ENCODE data around the gene STPG2. TPM values are rescaled to one million over a fixed set of nuclear protein-coding genes. Genes with fewer than 3 reads are reported as not detected.

STPG2 gene
- total RNA-seq, 4 donors from 2014 or later, result 0.22 to 1.7 (median 1.1) TPM; not detected in 1

- TF ChIP-seq CTCF (IDR thresholded peaks at IDR 0.05; ENCODE audit: low read depth), result no peak
Observed at GRCh38 chr4:97917115-97917514, 226.2 kb downstream of the STPG2 start.

GRCh38 chr4:97912156-97912555 is 231.1 kb downstream of the STPG2 start:
- no peak for TF ChIP-seq CTCF (IDR thresholded peaks at IDR 0.05; ENCODE audit: low read depth)

- no peak for TF ChIP-seq CTCF (IDR thresholded peaks at IDR 0.05; ENCODE audit: low read depth)
Observed at GRCh38 chr4:97911236-97911906, 231.9 kb downstream of the STPG2 start.

GRCh38 chr4:97910005-97910404 is 233.3 kb downstream of the STPG2 start:
- no peak for TF ChIP-seq CTCF (IDR thresholded peaks at IDR 0.05; ENCODE audit: low read depth)

- no peak for TF ChIP-seq CTCF (IDR thresholded peaks at IDR 0.05; ENCODE audit: low read depth)
Observed at GRCh38 chr4:97900229-97900628, 243.0 kb downstream of the STPG2 start.

- no peak for TF ChIP-seq CTCF (IDR thresholded peaks at IDR 0.05; ENCODE audit: low read depth)
Observed at GRCh38 chr4:97892592-97893266, 250.5 kb downstream of the STPG2 start.

- no peak for TF ChIP-seq CTCF (IDR thresholded peaks at IDR 0.05; ENCODE audit: low read depth)
Observed at GRCh38 chr4:97879942-97880341, 263.3 kb downstream of the STPG2 start.
